ENCODE measurements around the gene SFI1. TPM values are rescaled to one million over a fixed set of nuclear protein-coding genes. Genes with fewer than 3 reads are reported as not detected.

SFI1 gene
- total RNA-seq, 1 donor from 2014 or later: 40.6 TPM

- Mint-ChIP-seq H3K27me3 (ENCODE audit: unreplicated experiment) (no peaks in the 10 kb centered on the region), H3K36me3 (ENCODE audit: unreplicated experiment) (peaks cover 13% of the 10 kb centered on the region), H3K4me3 (ENCODE audit: unreplicated experiment) (no peak overlapping the region), H3K27ac (ENCODE audit: unreplicated experiment) (no peak overlapping the region), H3K4me1 (ENCODE audit: unreplicated experiment) (peaks cover 13% of the 10 kb centered on the region), H3K9me3 (ENCODE audit: unreplicated experiment) (no peaks in the 10 kb centered on the region)
- DNase-seq (ENCODE audit: extremely low spot score, unreplicated experiment): no peak
- TF ChIP-seq CTCF (IDR thresholded peaks at IDR 0.05): no peak
These were observed 124.6 kb downstream of the SFI1 start for GRCh38 chr22:31620756-31621480.

- peaks cover 19% of the 10 kb centered on the region for H3K4me1 Mint-ChIP-seq (ENCODE audit: unreplicated experiment)
- no peak for DNase-seq (ENCODE audit: extremely low spot score, unreplicated experiment)
- H3K27ac Mint-ChIP-seq (ENCODE audit: unreplicated experiment): no peak overlapping the region
- no peaks in the 10 kb centered on the region for H3K27me3 Mint-ChIP-seq (ENCODE audit: unreplicated experiment)
- peaks cover 13% of the 10 kb centered on the region for H3K36me3 Mint-ChIP-seq (ENCODE audit: unreplicated experiment)
- no peak overlapping the region for H3K4me3 Mint-ChIP-seq (ENCODE audit: unreplicated experiment)
- no peak for TF ChIP-seq CTCF (IDR thresholded peaks at IDR 0.05)
- no peaks in the 10 kb centered on the region for H3K9me3 Mint-ChIP-seq (ENCODE audit: unreplicated experiment)
These were observed 125.3 kb downstream of the SFI1 start for GRCh38 chr22:31621507-31622124.

GRCh38 chr22:31622980-31623379 lies 126.6 kb downstream of the SFI1 start:
- H3K36me3 Mint-ChIP-seq (ENCODE audit: unreplicated experiment): peaks cover 13% of the 10 kb centered on the region
- H3K27ac Mint-ChIP-seq (ENCODE audit: unreplicated experiment): no peak overlapping the region
- no peak for DNase-seq (ENCODE audit: extremely low spot score, unreplicated experiment)
- no peak for TF ChIP-seq CTCF (IDR thresholded peaks at IDR 0.05)
- no peaks in the 10 kb centered on the region for H3K9me3 Mint-ChIP-seq (ENCODE audit: unreplicated experiment)
- peaks cover 33% of the 10 kb centered on the region for H3K4me1 Mint-ChIP-seq (ENCODE audit: unreplicated experiment)
- no peaks in the 10 kb centered on the region for H3K27me3 Mint-ChIP-seq (ENCODE audit: unreplicated experiment)
- no peak overlapping the region for H3K4me3 Mint-ChIP-seq (ENCODE audit: unreplicated experiment)

- no peaks in the 10 kb centered on the region for H3K27me3 Mint-ChIP-seq (ENCODE audit: unreplicated experiment)
- peaks cover 35% of the 10 kb centered on the region for H3K4me1 Mint-ChIP-seq (ENCODE audit: unreplicated experiment)
- H3K4me3 Mint-ChIP-seq (ENCODE audit: unreplicated experiment): no peak overlapping the region
- DNase-seq (ENCODE audit: extremely low spot score, unreplicated experiment): no peak
- H3K9me3 Mint-ChIP-seq (ENCODE audit: unreplicated experiment): no peaks in the 10 kb centered on the region
- TF ChIP-seq CTCF (IDR thresholded peaks at IDR 0.05): no peak
- H3K36me3 Mint-ChIP-seq (ENCODE audit: unreplicated experiment): peaks cover 13% of the 10 kb centered on the region
- no peak overlapping the region for H3K27ac Mint-ChIP-seq (ENCODE audit: unreplicated experiment)
These were observed 127.4 kb downstream of the SFI1 start for GRCh38 chr22:31623592-31624304.

- no peak for TF ChIP-seq CTCF (IDR thresholded peaks at IDR 0.05)
- Mint-ChIP-seq H3K27ac (ENCODE audit: unreplicated experiment) (no peak overlapping the region), H3K4me1 (ENCODE audit: unreplicated experiment) (peaks cover 41% of the 10 kb centered on the region), H3K27me3 (ENCODE audit: unreplicated experiment) (no peaks in the 10 kb centered on the region), H3K36me3 (ENCODE audit: unreplicated experiment) (peaks cover 6% of the 10 kb centered on the region), H3K9me3 (ENCODE audit: unreplicated experiment) (no peaks in the 10 kb centered on the region), H3K4me3 (ENCODE audit: unreplicated experiment) (no peak overlapping the region)
- no peak for DNase-seq (ENCODE audit: extremely low spot score, unreplicated experiment)
These were observed 128.9 kb downstream of the SFI1 start for GRCh38 chr22:31625257-31625640.

Data from osteocyte (in vitro differentiated cells).